DOHH2 (cell line): Measurements from ENCODE around the gene MT1M.

Experiments used
- EZH2phosphoT487 ChIP-seq: fragments of 200-600 bp; sonication (generic); IDR thresholded peaks from 2 replicates; pipeline ENCODE4 v1.6.1; 2017; ENCODE audit warnings: borderline replicate concordance, mild to moderate bottlenecking, antibody characterized with exemption, low read length, moderate library complexity, mixed read lengths
- TF ChIP-seq, protein P1 (sequence below): fragments of 200-600 bp; sonication (generic); IDR thresholded peaks from one replicate; pipeline ENCODE4 v1.5.1; 2014; ENCODE audit warnings: antibody characterized with exemption, mild to moderate bottlenecking, low read depth, low read length; ENCODE audit not compliant: poor library complexity, severe bottlenecking

DNA sequence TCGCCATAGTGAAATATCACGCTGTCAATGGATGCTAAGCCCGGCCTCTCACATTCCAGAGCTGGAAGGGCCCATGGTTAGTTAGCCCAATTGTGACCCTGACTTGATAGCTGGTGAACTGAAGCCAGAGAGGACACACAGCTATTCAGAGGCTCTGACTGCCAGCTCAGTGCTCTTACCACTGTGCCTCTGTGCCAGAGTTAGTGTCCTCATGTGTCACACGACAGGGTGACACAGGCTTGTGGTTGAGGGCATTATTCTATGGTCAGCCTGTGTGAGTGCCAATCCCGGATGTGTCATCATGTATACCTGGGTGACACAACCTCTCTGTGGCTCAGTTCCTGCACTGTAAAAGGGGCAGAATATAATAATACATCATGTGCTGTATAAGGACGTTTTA is 47.4 kb downstream of the MT1M start:
- TF ChIP-seq, protein P1, sequence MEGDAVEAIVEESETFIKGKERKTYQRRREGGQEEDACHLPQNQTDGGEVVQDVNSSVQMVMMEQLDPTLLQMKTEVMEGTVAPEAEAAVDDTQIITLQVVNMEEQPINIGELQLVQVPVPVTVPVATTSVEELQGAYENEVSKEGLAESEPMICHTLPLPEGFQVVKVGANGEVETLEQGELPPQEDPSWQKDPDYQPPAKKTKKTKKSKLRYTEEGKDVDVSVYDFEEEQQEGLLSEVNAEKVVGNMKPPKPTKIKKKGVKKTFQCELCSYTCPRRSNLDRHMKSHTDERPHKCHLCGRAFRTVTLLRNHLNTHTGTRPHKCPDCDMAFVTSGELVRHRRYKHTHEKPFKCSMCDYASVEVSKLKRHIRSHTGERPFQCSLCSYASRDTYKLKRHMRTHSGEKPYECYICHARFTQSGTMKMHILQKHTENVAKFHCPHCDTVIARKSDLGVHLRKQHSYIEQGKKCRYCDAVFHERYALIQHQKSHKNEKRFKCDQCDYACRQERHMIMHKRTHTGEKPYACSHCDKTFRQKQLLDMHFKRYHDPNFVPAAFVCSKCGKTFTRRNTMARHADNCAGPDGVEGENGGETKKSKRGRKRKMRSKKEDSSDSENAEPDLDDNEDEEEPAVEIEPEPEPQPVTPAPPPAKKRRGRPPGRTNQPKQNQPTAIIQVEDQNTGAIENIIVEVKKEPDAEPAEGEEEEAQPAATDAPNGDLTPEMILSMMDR, result no peak
- TF ChIP-seq EZH2phosphoT487, result no peak
